ENCODE data around the gene ANO7.
"Not testable (repeated sequence)": the region's sequence is repeated elsewhere in the genome, so short reads cannot be mapped to it uniquely, and the experiment has no call there.

DNA sequence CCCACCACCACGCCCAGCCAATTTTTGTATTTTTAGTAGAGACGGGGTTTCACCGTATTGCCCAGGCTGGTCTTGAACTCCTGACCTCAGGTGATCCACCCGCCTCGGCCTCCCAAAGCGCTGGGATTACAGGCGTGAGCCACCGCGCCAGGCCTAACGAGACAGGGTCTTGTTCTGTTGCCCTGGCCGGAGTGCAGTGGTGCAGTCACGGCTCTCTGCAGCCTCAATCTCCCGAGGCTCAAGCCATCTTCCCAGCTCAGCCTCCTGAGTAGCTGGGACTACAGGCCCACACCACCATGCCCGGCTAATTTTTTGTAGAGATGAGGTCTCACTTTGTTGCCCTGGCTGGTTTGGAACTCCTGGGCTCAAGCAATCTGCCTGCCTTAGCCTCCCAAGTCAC lies 8.8 kb downstream of the ANO7 start:
- TF ChIP-seq, protein P1, sequence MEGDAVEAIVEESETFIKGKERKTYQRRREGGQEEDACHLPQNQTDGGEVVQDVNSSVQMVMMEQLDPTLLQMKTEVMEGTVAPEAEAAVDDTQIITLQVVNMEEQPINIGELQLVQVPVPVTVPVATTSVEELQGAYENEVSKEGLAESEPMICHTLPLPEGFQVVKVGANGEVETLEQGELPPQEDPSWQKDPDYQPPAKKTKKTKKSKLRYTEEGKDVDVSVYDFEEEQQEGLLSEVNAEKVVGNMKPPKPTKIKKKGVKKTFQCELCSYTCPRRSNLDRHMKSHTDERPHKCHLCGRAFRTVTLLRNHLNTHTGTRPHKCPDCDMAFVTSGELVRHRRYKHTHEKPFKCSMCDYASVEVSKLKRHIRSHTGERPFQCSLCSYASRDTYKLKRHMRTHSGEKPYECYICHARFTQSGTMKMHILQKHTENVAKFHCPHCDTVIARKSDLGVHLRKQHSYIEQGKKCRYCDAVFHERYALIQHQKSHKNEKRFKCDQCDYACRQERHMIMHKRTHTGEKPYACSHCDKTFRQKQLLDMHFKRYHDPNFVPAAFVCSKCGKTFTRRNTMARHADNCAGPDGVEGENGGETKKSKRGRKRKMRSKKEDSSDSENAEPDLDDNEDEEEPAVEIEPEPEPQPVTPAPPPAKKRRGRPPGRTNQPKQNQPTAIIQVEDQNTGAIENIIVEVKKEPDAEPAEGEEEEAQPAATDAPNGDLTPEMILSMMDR (IDR thresholded peaks at IDR 0.05) = not testable (repeated sequence)
- TF ChIP-seq EP300 (IDR thresholded peaks at IDR 0.05); POLR2A (IDR thresholded peaks at IDR 0.05; ENCODE audit: low read depth): not testable (repeated sequence)

All from esophagus muscularis mucosa (tissue), 4 donors.